ENCODE measurements around the gene SLC16A2. TPM values are rescaled to one million over a fixed set of nuclear protein-coding genes. Genes with fewer than 3 reads are reported as not detected.

The SLC16A2 gene
- polyA plus RNA-seq, 1 of the 3 experiments (the other 2 are of a cell fraction), result 10.9 TPM

- POLR2A ChIA-PET, result no interaction called here
- WGBS (ENCODE audit: low lambda C conversion rate), result 27% methylated on average over 3 of the region's 3 CpGs
- CTCF ChIA-PET, result no interaction called here
These were observed 17.5 kb downstream of the SLC16A2 start for GRCh38 chrX:74438764-74439163.

More at GRCh38 chrX:74438764-74439163, 17.5 kb downstream of the SLC16A2 start:
- Histone ChIP-seq H3K9me3 (no peaks in the 10 kb centered on the region), H3K4me3 (ENCODE audit: low read depth in 2 of 2, low read length in 1 of 2) (no peak overlapping the region), H3K27me3 (ENCODE audit: insufficient read depth) (no peaks in the 10 kb centered on the region), H2AFZ (ENCODE audit: low read depth) (no peak overlapping the region), H4K20me1 (ENCODE audit: insufficient read depth) (no peaks in the 10 kb centered on the region), H3K36me3 (replicated peaks in 1 of 2; ENCODE audit: control insufficient read depth in 1 of 2, insufficient read depth in 2 of 2, low read length in 1 of 2) (no peaks in the 10 kb centered on the region), H3K9me2 (no peaks in the 10 kb centered on the region), H3K4me2 (no peak overlapping the region), H3K9ac (no peak overlapping the region), H3K79me2 (ENCODE audit: insufficient read depth) (no peaks in the 10 kb centered on the region), H3K4me1 (ENCODE audit: control insufficient read depth in 1 of 2, insufficient read depth in 2 of 2, low read depth in 1 of 2, low read length in 1 of 2) (no peaks in the 10 kb centered on the region), H3F3A (replicated peaks; ENCODE audit: insufficient read depth) (no peaks in the 10 kb centered on the region), H3K27ac (ENCODE audit: low read depth in 2 of 2, low read length in 1 of 2) (no peak overlapping the region)
- TF ChIP-seq MXI1 (IDR thresholded peaks at IDR 0.05; ENCODE audit: low read depth, low read length) (no peak), FOXJ3 (CRISPR knock-in tag; IDR thresholded peaks at IDR 0.05) (no peak), ZBTB33 (IDR thresholded peaks at IDR 0.05; ENCODE audit: borderline replicate concordance, low read depth) (no peak), POLR2AphosphoS5 (IDR thresholded peaks at IDR 0.05; ENCODE audit: low read depth, low read length) (no peak), USF1 (IDR thresholded peaks at IDR 0.05; ENCODE audit: borderline replicate concordance, low read depth) (no peak), EP300 (IDR thresholded peaks at IDR 0.05; ENCODE audit: borderline replicate concordance in 1 of 2, low read depth in 1 of 2, low read length in 1 of 2) (no peak), EZH2phosphoT487 (IDR thresholded peaks at IDR 0.05; ENCODE audit: borderline replicate concordance, low read depth) (no peak), CHD2 (IDR thresholded peaks at IDR 0.05; ENCODE audit: low read length, partially characterized antibody) (no peak), TCF12 (IDR thresholded peaks at IDR 0.05) (no peak), TEAD4 (IDR thresholded peaks at IDR 0.05; ENCODE audit: borderline replicate concordance, insufficient read depth) (no peak), RXRA (IDR thresholded peaks at IDR 0.05; ENCODE audit: borderline replicate concordance, low read depth) (no peak), CTCF (IDR thresholded peaks at IDR 0.05) (no peak), YY1 (IDR thresholded peaks at IDR 0.05; ENCODE audit: low read depth) (no peak)
- no peak for DNase-seq
